Ascending aorta (tissue), 2 donors: ENCODE data around the gene CSNK2A3. TPM values are rescaled to one million over a fixed set of nuclear protein-coding genes. Genes with fewer than 3 reads are reported as not detected.
A peak's percentile ranks its signal among the peaks of the same experiment; 100 is the strongest.

Source experiments
- DNase-seq, 2 donors: peaks; one replicate each; pipeline ENCODE4 v3.0.0-alpha.2; 2019; ENCODE audit warnings: low spot score in 2 of 2
- H3K27ac ChIP-seq, 2 donors: fragments of 200-600 bp; sonication (generic); one replicate each; pipeline ENCODE4 v1.5.1; 2016 to 2017; ENCODE audit warnings: mild to moderate bottlenecking in 1 of 2
- H3K27me3 ChIP-seq: fragments of 200-600 bp; sonication (generic); one replicate; pipeline ENCODE4 v1.5.1; 2017
- H3K36me3 ChIP-seq, 2 donors: fragments of 200-600 bp; sonication (generic); one replicate each; pipeline ENCODE4 v1.5.1; 2016
- H3K4me1 ChIP-seq, 2 donors: fragments of 200-600 bp; sonication (generic); one replicate each; pipeline ENCODE4 v1.5.1; 2016 to 2017; ENCODE audit warnings: mild to moderate bottlenecking in 1 of 2
- H3K4me3 ChIP-seq, 2 donors: fragments of 200-600 bp; sonication (generic); one replicate each; pipeline ENCODE4 v1.5.1; 2016 to 2017; ENCODE audit warnings: mild to moderate bottlenecking in 1 of 2
- H3K9me3 ChIP-seq, 2 donors: fragments of 200-600 bp; sonication (generic); one replicate each; pipeline ENCODE4 v1.5.1; 2016
- CTCF ChIP-seq, 3 experiments: fragments of 200-600 bp in 2 of 3; fragments of 450-650 bp in 1 of 3; sonication (generic) in 2 of 3; IDR thresholded peaks; one replicate each; pipeline ENCODE4 v1.5.1; 2016 to 2019; ENCODE audit warnings: antibody characterized with exemption in 3 of 3, mild to moderate bottlenecking in 1 of 3, moderate library complexity in 1 of 3
- intact Hi-C: fragments of 100-400 bp; cut with DNase I; formaldehyde crosslinking; loops from one replicate; pipeline ENCODE4 v1.15.1; 2023
- total RNA-seq: library from RNA; depleted of rRNA; stranded (reverse); fragments of >200 nt; gene quantifications from one replicate; pipeline ENCODE4 v1.1.0, GENCODE V29; 2016

CSNK2A3 gene
- total RNA-seq, 1 donor from 2014 or later: 0.53 TPM

GRCh38 chr11:11383995-11384394, 30.9 kb upstream of the CSNK2A3 start:
- Histone ChIP-seq H3K9me3 (no peaks in the 10 kb centered on the region), H3K27ac (no peak overlapping the region), H3K27me3 (no peaks in the 10 kb centered on the region), H3K4me3 (no peak overlapping the region), H3K4me1 (no peaks in the 10 kb centered on the region), H3K36me3 (no peaks in the 10 kb centered on the region)
- no peak for DNase-seq
- intact Hi-C loops: no loop called here
- no peak for TF ChIP-seq CTCF (IDR thresholded peaks at IDR 0.05)

- Histone ChIP-seq H3K27me3 (no peaks in the 10 kb centered on the region), H3K4me1 (no peaks in the 10 kb centered on the region), H3K9me3 (no peaks in the 10 kb centered on the region), H3K36me3 (no peaks in the 10 kb centered on the region), H3K4me3 (no peak overlapping the region), H3K27ac (no peak overlapping the region)
- DNase-seq: no peak
- intact Hi-C loops: no loop called here
- TF ChIP-seq CTCF (IDR thresholded peaks at IDR 0.05): no peak
Measured at GRCh38 chr11:11382858-11383532, 29.9 kb upstream of the CSNK2A3 start.

- peaks cover 4 to 9% of the 10 kb centered on the region in 2 donors for H3K36me3 ChIP-seq
- H3K4me3 ChIP-seq: no peak overlapping the region
- H3K4me1 ChIP-seq: no peaks in the 10 kb centered on the region
- intact Hi-C loops: no loop called here
- no peaks in the 10 kb centered on the region for H3K9me3 ChIP-seq
- TF ChIP-seq CTCF (IDR thresholded peaks at IDR 0.05): no peak
- H3K27ac ChIP-seq: no peak overlapping the region
- H3K27me3 ChIP-seq: no peaks in the 10 kb centered on the region
- DNase-seq: no peak
Measured at GRCh38 chr11:11381471-11382105, 28.5 kb upstream of the CSNK2A3 start.

- intact Hi-C loops: no loop called here
Measured at GRCh38 chr11:11380883-11381282, 27.8 kb upstream of the CSNK2A3 start.

GRCh38 chr11:11380340-11380739, 27.3 kb upstream of the CSNK2A3 start:
- H3K4me3 ChIP-seq: no peak overlapping the region
- no peak overlapping the region for H3K27ac ChIP-seq
- no peaks in the 10 kb centered on the region for H3K27me3 ChIP-seq
- H3K36me3 ChIP-seq: peaks cover 8 to 13% of the 10 kb centered on the region in 2 donors
- DNase-seq: no peak
- no peak for TF ChIP-seq CTCF (IDR thresholded peaks at IDR 0.05)
- intact Hi-C loops: no loop called here
- no peaks in the 10 kb centered on the region for H3K9me3 ChIP-seq
- H3K4me1 ChIP-seq: no peaks in the 10 kb centered on the region

More at GRCh38 chr11:11380883-11381282, 27.8 kb upstream of the CSNK2A3 start:
- DNase-seq: no peak
- Histone ChIP-seq H3K9me3 (no peaks in the 10 kb centered on the region), H3K27ac (no peak overlapping the region), H3K4me1 (no peaks in the 10 kb centered on the region), H3K4me3 (no peak overlapping the region), H3K36me3 (peaks cover 8 to 13% of the 10 kb centered on the region in 2 donors), H3K27me3 (no peaks in the 10 kb centered on the region)
- TF ChIP-seq CTCF (IDR thresholded peaks at IDR 0.05): peak in 1 of 3 experiments; percentile 6
